Effector memory CD4-positive, alpha-beta T cell (primary cell): Measurements from ENCODE around the gene TMIGD1.

Experiments used
- DNase-seq, 3 donors: peaks; one replicate each; pipeline ENCODE4 v3.0.0-alpha.2; 2020
- H3K27ac ChIP-seq: 2 replicates; pipeline ENCODE4 v1.7.0; 2013; ENCODE audit warnings: mild to moderate bottlenecking, low read length, moderate library complexity; ENCODE audit not compliant: insufficient read depth, poor library complexity, severe bottlenecking
- H3K27me3 ChIP-seq: replicated peaks from 2 replicates; pipeline ENCODE4 v1.7.0; 2013; ENCODE audit warnings: mild to moderate bottlenecking, low read length; ENCODE audit not compliant: insufficient read depth, control insufficient read depth, poor library complexity, severe bottlenecking
- H3K36me3 ChIP-seq: 2 replicates; pipeline ENCODE4 v1.7.0; 2013; ENCODE audit warnings: mild to moderate bottlenecking, low read length, moderate library complexity; ENCODE audit not compliant: control insufficient read depth, insufficient read depth
- H3K4me1 ChIP-seq: 2 replicates; pipeline ENCODE4 v1.7.0; 2013; ENCODE audit warnings: low read length, mild to moderate bottlenecking; ENCODE audit not compliant: control insufficient read depth, insufficient read depth, poor library complexity, severe bottlenecking
- H3K4me3 ChIP-seq: 2 replicates; pipeline ENCODE4 v1.7.0; 2013; ENCODE audit warnings: low read length, low read depth, mild to moderate bottlenecking; ENCODE audit not compliant: insufficient read depth, poor library complexity, severe bottlenecking
- H3K9me3 ChIP-seq: 2 replicates; pipeline ENCODE4 v1.7.0; 2013; ENCODE audit warnings: mild to moderate bottlenecking, low read length, moderate library complexity; ENCODE audit not compliant: control insufficient read depth

TMIGD1 gene

DNA sequence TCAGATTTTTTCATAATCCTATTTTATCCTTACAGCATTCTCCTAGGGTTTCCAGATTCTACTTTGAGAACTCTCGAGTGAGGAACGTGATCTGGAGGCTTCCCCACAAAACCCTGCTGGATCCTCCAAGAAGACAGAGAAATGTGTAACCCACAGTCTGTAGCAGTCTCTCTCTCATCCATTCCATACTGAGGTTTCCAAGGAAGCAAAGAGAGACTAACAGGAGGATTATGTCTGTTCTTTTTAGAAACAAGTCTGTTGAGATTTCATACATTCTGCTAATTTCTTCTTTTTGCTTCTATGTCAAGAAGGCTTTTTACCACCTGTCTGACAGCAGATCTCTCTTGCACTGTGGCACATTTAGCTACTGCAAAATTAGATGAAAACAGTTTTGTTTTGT is 18.8 kb downstream of the TMIGD1 start:
- no peak overlapping the region for H3K4me3 ChIP-seq
- no peaks in the 10 kb centered on the region for H3K4me1 ChIP-seq
- no peaks in the 10 kb centered on the region for H3K27me3 ChIP-seq
- no peaks in the 10 kb centered on the region for H3K36me3 ChIP-seq
- no peak for DNase-seq
- H3K9me3 ChIP-seq = no peaks in the 10 kb centered on the region
- H3K27ac ChIP-seq = no peak overlapping the region

DNA sequence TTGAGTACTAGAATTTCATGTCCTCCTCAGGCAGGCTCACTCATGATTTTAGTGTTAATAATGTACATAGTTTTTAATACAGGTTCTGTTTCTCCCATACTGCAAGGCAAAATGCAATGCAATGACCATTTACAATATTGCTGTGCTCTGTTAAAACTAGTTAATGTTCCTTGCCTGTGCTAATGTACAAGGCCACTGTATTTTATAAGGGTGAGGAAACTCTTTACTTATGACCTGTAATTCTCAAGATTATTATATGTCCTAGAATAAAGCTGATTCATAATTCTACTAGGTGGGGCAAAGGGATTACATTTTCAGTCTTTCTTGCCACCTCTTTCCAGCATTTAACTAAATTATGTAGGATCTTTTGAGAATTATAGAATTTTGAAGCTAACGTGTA is 19.4 kb downstream of the TMIGD1 start:
- no peaks in the 10 kb centered on the region for H3K27me3 ChIP-seq
- no peak overlapping the region for H3K27ac ChIP-seq
- DNase-seq = no peak
- no peaks in the 10 kb centered on the region for H3K9me3 ChIP-seq
- no peak overlapping the region for H3K4me3 ChIP-seq
- H3K4me1 ChIP-seq = no peaks in the 10 kb centered on the region
- no peaks in the 10 kb centered on the region for H3K36me3 ChIP-seq

DNA sequence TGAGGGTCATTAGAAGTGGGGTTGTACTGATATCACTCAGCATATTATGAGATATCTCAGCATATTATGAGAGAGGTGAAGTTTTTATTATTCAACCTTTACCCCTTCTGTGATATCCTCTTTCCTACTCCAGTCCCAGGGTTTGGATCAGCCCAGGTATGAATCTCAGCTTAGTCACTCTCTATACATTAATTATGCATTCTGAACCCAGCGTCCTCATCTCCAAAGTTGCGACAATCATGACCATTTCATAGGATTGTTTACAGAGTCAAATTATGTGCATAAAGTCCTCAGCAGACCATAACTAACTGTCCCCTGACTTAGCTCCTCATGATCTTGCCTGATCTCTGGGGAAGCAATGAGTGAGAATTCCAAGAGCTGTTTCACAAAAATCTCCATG is 21.6 kb downstream of the TMIGD1 start:
- Histone ChIP-seq H3K4me1 (no peaks in the 10 kb centered on the region), H3K27ac (no peak overlapping the region), H3K4me3 (no peak overlapping the region), H3K27me3 (no peaks in the 10 kb centered on the region), H3K9me3 (no peaks in the 10 kb centered on the region), H3K36me3 (no peaks in the 10 kb centered on the region)
- no peak for DNase-seq

DNA sequence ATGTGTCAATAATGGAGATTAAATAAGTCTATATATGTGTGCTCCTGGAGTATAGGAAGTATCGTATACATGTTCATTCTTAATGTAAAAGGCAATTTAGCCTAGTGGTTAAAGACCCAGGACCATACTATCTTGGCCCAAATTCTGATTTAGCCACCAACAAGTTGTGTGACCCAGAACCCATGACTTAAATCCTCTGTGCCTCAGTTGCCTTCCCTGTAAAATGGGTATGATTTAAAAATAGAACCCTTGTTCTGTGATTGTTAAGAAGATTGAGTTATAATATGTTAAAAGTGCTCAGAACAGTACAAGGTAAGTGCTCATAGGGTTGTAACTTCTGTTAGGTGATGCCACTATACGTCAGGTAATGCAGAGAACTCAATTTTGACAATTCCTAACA is 23.3 kb downstream of the TMIGD1 start:
- no peak for DNase-seq
- H3K4me3 ChIP-seq = no peak overlapping the region
- no peak overlapping the region for H3K27ac ChIP-seq
- H3K4me1 ChIP-seq = no peaks in the 10 kb centered on the region
- no peaks in the 10 kb centered on the region for H3K27me3 ChIP-seq
- H3K9me3 ChIP-seq = no peaks in the 10 kb centered on the region
- no peaks in the 10 kb centered on the region for H3K36me3 ChIP-seq

DNA sequence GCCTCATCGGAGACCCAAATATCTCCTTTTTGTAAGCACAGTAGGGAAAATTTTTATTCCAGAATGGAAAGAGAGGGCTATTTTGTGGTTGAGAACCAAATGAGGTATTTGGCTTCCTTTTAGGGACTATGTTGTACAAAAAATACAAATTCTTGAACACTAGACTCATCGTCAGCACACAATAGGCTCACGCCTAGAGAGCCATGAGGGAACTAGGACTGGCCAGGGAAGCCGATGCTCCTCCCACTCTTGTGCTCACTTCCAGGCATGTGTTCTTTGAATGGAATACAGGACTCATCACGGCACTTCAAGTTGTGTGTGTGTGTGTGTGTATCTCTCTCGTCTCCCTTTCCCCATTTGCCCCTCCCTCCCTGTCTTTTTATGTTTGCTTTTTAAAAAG is 24.3 kb downstream of the TMIGD1 start:
- Histone ChIP-seq H3K36me3 (no peaks in the 10 kb centered on the region), H3K4me1 (no peaks in the 10 kb centered on the region), H3K4me3 (no peak overlapping the region), H3K9me3 (no peaks in the 10 kb centered on the region), H3K27me3 (no peaks in the 10 kb centered on the region), H3K27ac (no peak overlapping the region)
- no peak for DNase-seq

DNA sequence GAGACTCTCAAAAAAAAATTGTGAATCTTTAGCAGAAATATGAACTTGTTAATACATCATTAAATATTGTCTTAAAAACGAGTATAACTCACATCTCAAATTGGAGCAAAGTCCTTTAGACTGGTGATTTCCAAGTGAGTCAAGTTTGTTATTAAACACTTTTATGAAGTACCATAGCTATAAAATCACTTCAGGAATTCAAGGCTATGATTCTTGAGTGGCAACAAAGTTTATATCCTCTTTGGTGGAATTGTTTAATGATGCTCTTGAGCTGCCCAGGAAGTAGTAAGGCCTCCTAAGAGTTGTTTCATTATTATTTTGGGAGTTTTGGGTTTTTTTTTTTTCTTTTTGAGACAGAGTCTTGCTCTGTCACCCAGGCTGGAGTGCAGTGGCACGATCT is 25.5 kb downstream of the TMIGD1 start:
- Histone ChIP-seq H3K4me3 (no peak overlapping the region), H3K4me1 (no peaks in the 10 kb centered on the region), H3K27ac (no peak overlapping the region), H3K27me3 (no peaks in the 10 kb centered on the region), H3K36me3 (no peaks in the 10 kb centered on the region), H3K9me3 (no peaks in the 10 kb centered on the region)
- DNase-seq = no peak

DNA sequence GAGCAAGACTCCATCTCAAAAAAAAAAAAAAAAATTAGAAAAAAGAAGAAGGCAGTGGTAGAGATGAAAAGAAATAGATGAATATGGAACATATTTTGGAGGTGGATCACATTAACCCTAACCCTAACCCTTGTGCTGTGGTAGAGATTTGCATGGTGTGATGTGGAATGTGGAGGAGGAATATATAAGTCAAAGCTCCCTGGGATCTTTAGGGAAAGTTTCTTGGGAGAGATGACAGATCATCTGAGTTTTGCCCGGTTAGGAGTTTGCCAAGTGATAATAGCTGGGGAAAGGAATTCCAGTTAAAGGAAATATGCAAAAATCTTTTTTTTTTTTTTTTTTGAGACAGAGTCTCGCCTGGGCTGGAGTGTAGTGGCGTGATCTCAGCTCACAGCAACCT is 29.1 kb downstream of the TMIGD1 start:
- Histone ChIP-seq H3K4me3 (no peak overlapping the region), H3K27me3 (no peaks in the 10 kb centered on the region), H3K27ac (no peak overlapping the region), H3K36me3 (no peaks in the 10 kb centered on the region), H3K4me1 (no peaks in the 10 kb centered on the region), H3K9me3 (no peaks in the 10 kb centered on the region)
- no peak for DNase-seq

DNA sequence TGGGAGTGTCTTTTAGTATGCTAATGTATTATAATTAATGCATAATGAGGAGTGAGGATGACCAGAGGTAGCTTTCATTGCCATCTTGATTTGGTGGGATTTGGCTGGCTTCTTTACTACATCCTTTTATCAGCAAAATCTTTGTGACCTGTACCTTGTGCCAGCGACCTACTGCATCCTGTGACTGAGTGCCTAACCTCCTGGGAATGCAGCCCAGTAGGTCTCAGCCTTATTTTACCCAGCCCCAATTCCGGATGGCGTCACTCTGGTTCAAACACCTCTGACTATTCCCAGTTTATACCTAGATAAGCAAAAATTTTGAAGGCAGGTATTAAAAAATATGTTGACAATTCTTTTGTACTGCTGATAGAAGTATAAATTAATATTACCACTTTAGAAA is 31.6 kb downstream of the TMIGD1 start:
- Histone ChIP-seq H3K36me3 (no peaks in the 10 kb centered on the region), H3K4me1 (no peaks in the 10 kb centered on the region), H3K27ac (no peak overlapping the region), H3K27me3 (no peaks in the 10 kb centered on the region), H3K4me3 (no peak overlapping the region), H3K9me3 (no peaks in the 10 kb centered on the region)
- no peak for DNase-seq

DNA sequence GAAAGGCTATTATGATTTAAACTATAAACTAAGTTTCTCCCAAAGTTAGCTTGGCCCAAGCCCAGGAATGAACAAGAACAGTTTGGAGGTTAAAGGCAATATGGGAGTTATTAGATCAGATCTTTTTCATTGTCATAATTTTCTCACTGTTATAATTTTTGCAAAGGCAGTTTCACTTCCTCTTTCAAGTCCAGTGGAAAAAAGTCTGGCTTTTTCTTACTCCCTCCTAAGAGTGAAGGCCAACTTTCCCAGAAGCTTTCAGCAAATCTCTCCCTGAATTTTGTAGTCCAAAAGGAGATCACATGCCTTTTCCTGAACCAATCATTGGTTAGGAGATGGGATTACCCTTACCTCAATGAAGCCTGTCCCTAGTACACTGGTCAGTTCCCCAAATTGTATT is 33.0 kb downstream of the TMIGD1 start:
- no peak overlapping the region for H3K4me3 ChIP-seq
- H3K27me3 ChIP-seq = no peaks in the 10 kb centered on the region
- no peak overlapping the region for H3K27ac ChIP-seq
- H3K4me1 ChIP-seq = no peaks in the 10 kb centered on the region
- H3K36me3 ChIP-seq = no peaks in the 10 kb centered on the region
- DNase-seq = no peak
- H3K9me3 ChIP-seq = no peaks in the 10 kb centered on the region

DNA sequence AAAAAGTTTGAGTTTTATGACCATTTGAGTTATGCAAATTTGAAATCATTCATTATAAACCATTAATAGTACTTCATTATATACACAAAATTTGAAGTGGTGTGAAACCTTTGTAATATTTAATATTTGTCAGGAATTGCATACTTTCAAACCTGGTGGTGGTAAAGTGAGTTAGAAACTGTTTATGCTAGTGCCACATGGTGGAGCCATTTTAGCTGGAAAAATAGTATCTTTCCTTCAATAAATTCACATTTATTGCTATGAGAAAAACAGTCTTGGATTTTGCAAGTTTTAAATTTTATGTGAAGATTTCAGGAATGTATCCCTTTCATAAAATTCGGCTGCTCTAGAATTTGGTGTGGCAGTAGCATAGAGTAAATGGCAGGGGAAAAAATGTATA is 34.9 kb downstream of the TMIGD1 start:
- Histone ChIP-seq H3K4me1 (no peaks in the 10 kb centered on the region), H3K4me3 (no peak overlapping the region), H3K27me3 (no peaks in the 10 kb centered on the region), H3K27ac (no peak overlapping the region), H3K36me3 (no peaks in the 10 kb centered on the region), H3K9me3 (no peaks in the 10 kb centered on the region)
- no peak for DNase-seq

DNA sequence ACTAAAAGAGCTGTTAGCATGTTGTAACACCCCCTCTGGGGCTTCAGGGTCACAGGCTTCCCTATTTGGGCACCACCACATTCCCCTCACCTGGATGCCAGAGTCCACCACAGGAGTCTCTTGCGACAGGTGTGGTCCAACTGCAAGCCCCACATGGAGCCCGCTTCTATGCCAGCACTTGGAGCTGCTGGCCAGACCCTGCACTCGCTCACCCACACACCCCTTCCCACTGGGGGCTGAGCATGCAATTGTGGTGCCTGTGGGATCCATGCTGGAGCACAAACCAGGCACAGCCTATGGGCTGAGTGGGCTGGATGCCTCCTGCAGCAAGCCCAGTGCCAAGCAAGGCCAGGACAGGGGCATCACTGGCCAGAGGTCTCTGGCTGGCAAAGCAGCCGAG is 36.1 kb downstream of the TMIGD1 start:
- Histone ChIP-seq H3K4me3 (no peak overlapping the region), H3K27ac (no peak overlapping the region), H3K4me1 (no peaks in the 10 kb centered on the region), H3K36me3 (no peaks in the 10 kb centered on the region), H3K27me3 (no peaks in the 10 kb centered on the region), H3K9me3 (no peaks in the 10 kb centered on the region)
- DNase-seq = no peak
